Lower leg skin (tissue), 3 donors: Measurements from ENCODE around the gene TNFRSF17.
"Not testable (repeated sequence)": the region's sequence is repeated elsewhere in the genome, so short reads cannot be mapped to it uniquely, and the experiment has no call there.

ENCODE experiments used
- POLR2A ChIP-seq, 2 donors: fragments of 450-650 bp; IDR thresholded peaks; one replicate each; pipeline ENCODE4 v1.6.1; 2016 to 2017; ENCODE audit warnings: antibody characterized with exemption in 2 of 2, mild to moderate bottlenecking in 1 of 2, moderate library complexity in 1 of 2
- TF ChIP-seq, protein P1 (sequence below), 3 donors: fragments of 450-650 bp; IDR thresholded peaks; one replicate each; pipeline ENCODE4 v1.5.1; 2016; ENCODE audit warnings: antibody characterized with exemption in 3 of 3, mild to moderate bottlenecking in 3 of 3, moderate library complexity in 2 of 3

DNA sequence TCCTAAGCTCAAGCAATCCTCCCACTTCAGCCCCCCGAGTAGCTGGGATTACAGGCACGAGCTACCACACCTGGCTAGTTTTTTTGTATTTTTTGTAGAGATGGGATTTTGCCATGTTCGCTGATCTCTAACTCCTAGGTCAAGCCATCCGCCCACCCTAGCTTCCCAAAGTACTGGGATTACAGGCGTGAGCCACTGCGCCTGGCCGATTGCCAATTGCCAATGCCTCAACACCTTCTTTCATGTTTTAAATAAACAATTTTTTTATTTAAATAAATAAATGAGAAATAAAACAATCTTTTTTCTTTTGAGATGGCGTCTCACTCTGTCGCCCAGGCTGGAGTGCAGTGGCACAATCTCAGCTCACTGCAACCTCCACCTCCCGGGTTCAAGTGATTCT lies 41.0 kb upstream of the TNFRSF17 start:
- TF ChIP-seq, protein P1, sequence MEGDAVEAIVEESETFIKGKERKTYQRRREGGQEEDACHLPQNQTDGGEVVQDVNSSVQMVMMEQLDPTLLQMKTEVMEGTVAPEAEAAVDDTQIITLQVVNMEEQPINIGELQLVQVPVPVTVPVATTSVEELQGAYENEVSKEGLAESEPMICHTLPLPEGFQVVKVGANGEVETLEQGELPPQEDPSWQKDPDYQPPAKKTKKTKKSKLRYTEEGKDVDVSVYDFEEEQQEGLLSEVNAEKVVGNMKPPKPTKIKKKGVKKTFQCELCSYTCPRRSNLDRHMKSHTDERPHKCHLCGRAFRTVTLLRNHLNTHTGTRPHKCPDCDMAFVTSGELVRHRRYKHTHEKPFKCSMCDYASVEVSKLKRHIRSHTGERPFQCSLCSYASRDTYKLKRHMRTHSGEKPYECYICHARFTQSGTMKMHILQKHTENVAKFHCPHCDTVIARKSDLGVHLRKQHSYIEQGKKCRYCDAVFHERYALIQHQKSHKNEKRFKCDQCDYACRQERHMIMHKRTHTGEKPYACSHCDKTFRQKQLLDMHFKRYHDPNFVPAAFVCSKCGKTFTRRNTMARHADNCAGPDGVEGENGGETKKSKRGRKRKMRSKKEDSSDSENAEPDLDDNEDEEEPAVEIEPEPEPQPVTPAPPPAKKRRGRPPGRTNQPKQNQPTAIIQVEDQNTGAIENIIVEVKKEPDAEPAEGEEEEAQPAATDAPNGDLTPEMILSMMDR (IDR thresholded peaks at IDR 0.05): not testable (repeated sequence)
- not testable (repeated sequence) for TF ChIP-seq POLR2A (IDR thresholded peaks at IDR 0.05)
